ENCODE data around the gene GPR143. TPM values are rescaled to one million over a fixed set of nuclear protein-coding genes. Genes with fewer than 3 reads are reported as not detected.

GPR143 gene
- total and polyA plus RNA-seq, 7 donors = 0.70 TPM; not detected in 6

- intact Hi-C loops (cut with DNase I) = loop anchor here (5.0 to 10.0 kb wide), 2 partner anchors 360 to 958 kb away; no protein-coding TSS in a partner anchor
These were observed 60.7 kb downstream of the GPR143 start for GRCh38 chrX:9704876-9705465.

GRCh38 chrX:9703406-9703805 lies 62.2 kb downstream of the GPR143 start:
- no peak for TF ChIP-seq POLR2AphosphoS5 (IDR thresholded peaks at IDR 0.05)
- TF ChIP-seq EP300 (IDR thresholded peaks at IDR 0.05) = no peak
- TF ChIP-seq CTCF (IDR thresholded peaks at IDR 0.05) = no peak
- no peak for TF ChIP-seq POLR2A (IDR thresholded peaks at IDR 0.05)
- Histone ChIP-seq H3K9me3 (no peaks in the 10 kb centered on the region), H3K4me3 (no peak overlapping the region), H3K36me3 (peaks cover 0 to 7% (median 2%) of the 10 kb centered on the region in 4 donors), H3K27me3 (no peaks in the 10 kb centered on the region), H3K27ac (no peak overlapping the region), H3K4me1 (no peaks in the 10 kb centered on the region)
- intact Hi-C loops (cut with DNase I) = loop anchor here (10.0 kb wide), 1 partner anchor 359 kb away; no protein-coding TSS in a partner anchor
- no peak for DNase-seq
- WGBS, 2 donors = 97 to 98% methylated on average over 14 of the region's 14 CpGs

More at GRCh38 chrX:9704876-9705465, 60.7 kb downstream of the GPR143 start:
- Histone ChIP-seq H3K9me3 (no peaks in the 10 kb centered on the region), H3K27ac (no peak overlapping the region), H3K27me3 (no peaks in the 10 kb centered on the region), H3K4me3 (no peak overlapping the region), H3K36me3 (peaks cover 0 to 13% (median 0%) of the 10 kb centered on the region in 4 donors), H3K4me1 (no peaks in the 10 kb centered on the region)
- TF ChIP-seq EP300 (IDR thresholded peaks at IDR 0.05) = no peak
- TF ChIP-seq CTCF (IDR thresholded peaks at IDR 0.05) = no peak
- TF ChIP-seq POLR2A (IDR thresholded peaks at IDR 0.05) = no peak
- no peak for DNase-seq
- WGBS, 2 donors = 95 to 96% methylated on average over 6 of the region's 6 CpGs

GRCh38 chrX:9701790-9702189 lies 63.9 kb downstream of the GPR143 start:
- H3K27me3 ChIP-seq = no peaks in the 10 kb centered on the region
- no peaks in the 10 kb centered on the region for H3K4me1 ChIP-seq
- H3K27ac ChIP-seq = no peak overlapping the region
- no peak overlapping the region for H3K4me3 ChIP-seq
- intact Hi-C loops (cut with DNase I) = loop anchor here (10.0 kb wide), 1 partner anchor 357 kb away; no protein-coding TSS in a partner anchor
- no peaks in the 10 kb centered on the region for H3K9me3 ChIP-seq
- peaks cover 0 to 18% (median 4%) of the 10 kb centered on the region in 4 donors for H3K36me3 ChIP-seq
- TF ChIP-seq CTCF (IDR thresholded peaks at IDR 0.05) (no peak), EP300 (IDR thresholded peaks at IDR 0.05) (no peak), POLR2AphosphoS5 (IDR thresholded peaks at IDR 0.05) (no peak), POLR2A (IDR thresholded peaks at IDR 0.05) (no peak)
- WGBS, 2 donors = 95 to 98% methylated on average over 12 of the region's 12 CpGs
- no peak for DNase-seq

- peaks cover 0 to 18% (median 4%) of the 10 kb centered on the region in 4 donors for H3K36me3 ChIP-seq
- no peaks in the 10 kb centered on the region for H3K9me3 ChIP-seq
- 91 to 95% methylated on average over 15 of the region's 15 CpGs for WGBS, 2 donors
- H3K4me3 ChIP-seq = no peak overlapping the region
- no peak for DNase-seq
- no peaks in the 10 kb centered on the region for H3K27me3 ChIP-seq
- no peaks in the 10 kb centered on the region for H3K4me1 ChIP-seq
- no peak overlapping the region for H3K27ac ChIP-seq
- no peak for TF ChIP-seq POLR2A (IDR thresholded peaks at IDR 0.05)
- TF ChIP-seq CTCF (IDR thresholded peaks at IDR 0.05) = no peak
- TF ChIP-seq POLR2AphosphoS5 (IDR thresholded peaks at IDR 0.05) = no peak
- no peak for TF ChIP-seq EP300 (IDR thresholded peaks at IDR 0.05)
- intact Hi-C loops (cut with DNase I) = loop anchor here (10.0 kb wide), 1 partner anchor 356 kb away; no protein-coding TSS in a partner anchor
These were observed 65.1 kb downstream of the GPR143 start for GRCh38 chrX:9700555-9700954.

Measured in sigmoid colon (tissue), 7 donors.